K562 treated with DMSO at 1 percent for 24 hours (cell line): Measurements from ENCODE around the gene SYN1. TPM values are rescaled to one million over a fixed set of nuclear protein-coding genes. Genes with fewer than 3 reads are reported as not detected.

ENCODE experiments used
- total RNA-seq: library from RNA; unstranded; fragments of 300-600 nt; gene quantifications from 2 replicates; pipeline ENCODE4 v1.2.3, GENCODE V29; 2022; ENCODE audit warnings: low read depth; ENCODE audit not compliant: insufficient read depth

Gene SYN1
- 0.68 and 0.72 TPM in 2 replicates for total RNA-seq

GRCh38 chrX:47619486-47620302 is at the start of gene SYN1:
TSS of gene SYN1 (minus strand) at chrX:47619857. CDS start at chrX:47619728, 129 bp downstream.

GRCh38 chrX:47658684-47659420 is 39.2 kb upstream of the SYN1 start, which contains the start of gene UXT:
TSS of gene UXT (minus strand) at chrX:47659180. CDS start at chrX:47658927, 253 bp downstream.

GRCh38 chrX:47650164-47651042 is 30.7 kb upstream of the SYN1 start, which contains the start of gene ELK1:
TSS of gene ELK1 (minus strand) at chrX:47650563. CDS start at chrX:47641441, 9,122 bp downstream.

GRCh38 chrX:47629419-47630200 is 10.0 kb upstream of the SYN1 start, which contains the start of gene CFP:
TSS of gene CFP (minus strand) at chrX:47629930. CDS start at chrX:47629844, 86 bp downstream.

GRCh38 chrX:47581731-47582647 is 37.7 kb downstream of the SYN1 start, which contains the start of gene TIMP1:
TSS of gene TIMP1 (plus strand) at chrX:47582436. CDS start at chrX:47583416, 980 bp downstream.

GRCh38 chrX:47560934-47561658 is 58.6 kb downstream of the SYN1 start, which contains the start of gene ARAF:
TSS of gene ARAF (plus strand) at chrX:47561205. CDS start at chrX:47562968, 1,763 bp downstream.

Other genes with a start within 250 kb of the SYN1 start
- gene ZNF157, start 249.3 kb downstream of the SYN1 start, total RNA-seq = not detected in 2 replicates
- gene ZNF41, start 136.6 kb downstream of the SYN1 start, total RNA-seq = 2.5 and 3.7 TPM in 2 replicates
- gene ARAF, start 58.7 kb downstream of the SYN1 start, total RNA-seq = 49.3 and 55.0 TPM in 2 replicates
- gene TIMP1, start 37.4 kb downstream of the SYN1 start, total RNA-seq = 328 and 339 TPM in 2 replicates
- gene CFP, start 10.1 kb upstream of the SYN1 start, total RNA-seq = 6.0 and 6.4 TPM in 2 replicates
- gene ELK1, start 30.7 kb upstream of the SYN1 start, total RNA-seq = 52.8 and 55.4 TPM in 2 replicates
- gene UXT, start 39.3 kb upstream of the SYN1 start, total RNA-seq = 336 and 365 TPM in 2 replicates
- 1.3 and 4.1 TPM in 2 replicates for gene ZNF81, start 217.0 kb upstream of the SYN1 start, total RNA-seq